IMR-90 (cell line): ENCODE results near the gene AKAP13. TPM values are rescaled to one million over a fixed set of nuclear protein-coding genes. Genes with fewer than 3 reads are reported as not detected.

ENCODE experiments used
- ATAC-seq: fragments of 200-7000 bp; cut with Tn5 transposase; 2 replicates; pipeline ENCODE4 v1.9.1; 2020; ENCODE audit warnings: low read depth, mild to moderate bottlenecking, moderate library complexity
- BruUV-seq: library from RNA; stranded (reverse); fragments of 400-500 nt; replicated peaks from 2 replicates; lab custom pipeline; 2021; lab: Mats Ljungman, UMichigan
- CTCF ChIA-PET: fragments of 300-600 bp; formaldehyde crosslinking; extraction: SDS; loops from one replicate; lab custom pipeline; 2021; ENCODE audit warnings: antibody characterized with exemption; lab: Yijun Ruan, JAX
- POLR2A ChIA-PET: fragments of 300-600 bp; sonication (Branson Sonifier 250); formaldehyde crosslinking; loops from one replicate; lab custom pipeline; 2022; ENCODE audit warnings: antibody characterized with exemption; ENCODE audit not compliant: unreplicated experiment; lab: Charles Lee
- DNase-seq: peaks from one replicate; pipeline ENCODE4 v3.0.0; 2013
- H2AFZ ChIP-seq: replicated peaks from 2 replicates; pipeline ENCODE3; 2013; ENCODE audit warnings: low read length, mild to moderate bottlenecking; ENCODE audit not compliant: poor library complexity
- H2AK5ac ChIP-seq: 2 replicates; pipeline ENCODE4 v1.6.1; 2013; ENCODE audit warnings: low read depth, low read length, inconsistent platforms
- H2AK9ac ChIP-seq: replicated peaks from 2 replicates; pipeline ENCODE3; 2013; ENCODE audit warnings: mild to moderate bottlenecking, low read depth, low read length, moderate library complexity; ENCODE audit not compliant: poor library complexity
- H2BK120ac ChIP-seq: 2 replicates; pipeline ENCODE4 v1.6.1; 2013; ENCODE audit warnings: low read depth, low read length, inconsistent platforms
- H2BK15ac ChIP-seq: 3 replicates; pipeline ENCODE4 v1.6.1; 2013; ENCODE audit warnings: low read depth, low read length, inconsistent platforms
- H2BK20ac ChIP-seq: 2 replicates; pipeline ENCODE4 v1.6.1; 2013; ENCODE audit warnings: low read depth, mild to moderate bottlenecking, inconsistent platforms, low read length, moderate library complexity
- H2BK5ac ChIP-seq: 2 replicates; pipeline ENCODE4 v1.6.1; 2013; ENCODE audit warnings: mild to moderate bottlenecking, low read depth, low read length, inconsistent platforms; ENCODE audit not compliant: poor library complexity, severe bottlenecking
- H3K14ac ChIP-seq: replicated peaks from 2 replicates; pipeline ENCODE4 v1.6.1; 2013; ENCODE audit warnings: low read depth, low read length, inconsistent platforms
- H3K18ac ChIP-seq: 2 replicates; pipeline ENCODE4 v1.6.1; 2013; ENCODE audit warnings: low read depth, low read length, control low read depth
- H3K23ac ChIP-seq: 2 replicates; pipeline ENCODE4 v1.6.1; 2013; ENCODE audit warnings: low read depth, low read length, inconsistent platforms
- H3K27ac ChIP-seq: 2 replicates; pipeline ENCODE4 v1.5.1; 2013; ENCODE audit warnings: mild to moderate bottlenecking, control low read depth, low read length; ENCODE audit not compliant: insufficient read depth
- H3K27me3 ChIP-seq: 2 replicates; pipeline ENCODE4 v1.6.1; 2013; ENCODE audit warnings: low read length; ENCODE audit not compliant: control insufficient read depth, insufficient read depth
- H3K36me3 ChIP-seq: 2 replicates; pipeline ENCODE4 v1.6.1; 2013; ENCODE audit warnings: low read length, mixed read lengths; ENCODE audit not compliant: control insufficient read depth, insufficient read depth
- H3K4ac ChIP-seq: 2 replicates; pipeline ENCODE4 v1.6.1; 2013; ENCODE audit warnings: low read depth, low read length, inconsistent platforms
- H3K4me1 ChIP-seq: 2 replicates; pipeline ENCODE4 v1.6.1; 2013; ENCODE audit warnings: low read length, mixed read lengths; ENCODE audit not compliant: control insufficient read depth, insufficient read depth
- H3K4me2 ChIP-seq: 2 replicates; pipeline ENCODE4 v1.6.1; 2013; ENCODE audit warnings: low read depth, mild to moderate bottlenecking, control low read depth, low read length, moderate library complexity
- H3K4me3 ChIP-seq: 2 replicates; pipeline ENCODE4 v1.5.1; 2013; ENCODE audit warnings: low read depth, mild to moderate bottlenecking, control low read depth, low read length, moderate library complexity; ENCODE audit not compliant: insufficient read depth
- H3K56ac ChIP-seq: 2 replicates; pipeline ENCODE4 v1.6.1; 2013; ENCODE audit warnings: low read length, inconsistent platforms; ENCODE audit not compliant: insufficient read depth; ENCODE audit errors: extremely low read depth
- H3K79me1 ChIP-seq, 2 experiments: 2 replicates each; pipeline ENCODE4 v1.6.1; 2013; ENCODE audit warnings: low read length in 2 of 2, inconsistent platforms in 1 of 2, low read depth in 1 of 2
- H3K9ac ChIP-seq: 2 replicates; pipeline ENCODE4 v1.6.1; 2013; ENCODE audit warnings: low read depth, low read length, control low read depth
- H3K9me1 ChIP-seq: 2 replicates; pipeline ENCODE4 v1.6.1; 2013; ENCODE audit warnings: low read length, inconsistent platforms; ENCODE audit not compliant: insufficient read depth
- H3K9me3 ChIP-seq: 2 replicates; pipeline ENCODE4 v1.6.1; 2013; ENCODE audit warnings: low read length; ENCODE audit not compliant: control insufficient read depth, insufficient read depth
- H4K20me1 ChIP-seq: 2 replicates; pipeline ENCODE4 v1.6.1; 2013; ENCODE audit warnings: low read length, inconsistent platforms; ENCODE audit not compliant: insufficient read depth
- H4K5ac ChIP-seq: 2 replicates; pipeline ENCODE4 v1.6.1; 2013; ENCODE audit warnings: mild to moderate bottlenecking, low read depth, low read length, control low read depth
- H4K8ac ChIP-seq, 2 experiments: 2 replicates each; pipeline ENCODE4 v1.6.1; 2013; ENCODE audit warnings: low read depth in 2 of 2, low read length in 2 of 2, control low read depth in 1 of 2, inconsistent platforms in 1 of 2
- H4K91ac ChIP-seq: 2 replicates; pipeline ENCODE4 v1.6.1; 2013; ENCODE audit warnings: low read depth, low read length, inconsistent platforms; ENCODE audit not compliant: insufficient read depth
- CEBPB ChIP-seq: IDR thresholded peaks from 2 replicates; pipeline ENCODE4 v1.6.1; 2012; ENCODE audit warnings: low read depth, low read length, improper control_type of control experiment
- MAFK ChIP-seq: IDR thresholded peaks from 2 replicates; pipeline ENCODE4 v1.6.1; 2012; ENCODE audit warnings: low read depth, low read length, improper control_type of control experiment
- WGBS, 2 experiments: methylation state at CpG; one replicate each; pipeline versions ENCODE4 v1.1.5 to v1.1.7; 2013; ENCODE audit warnings: missing lambda C conversion rate in 2 of 2; ENCODE audit not compliant: insufficient read length in 1 of 2; ENCODE audit errors: extremely low coverage in 2 of 2; 5-methylcytosine and 5-hydroxymethylcytosine counted together
- dilution Hi-C: fragments of 300-500 bp; cut with HindIII; formaldehyde crosslinking; loops from one replicate; pipeline ENCODE4 v1.14.3; 2018; ENCODE audit warnings: low sequenced_read_pairs; ENCODE audit not compliant: unreplicated experiment
- in situ Hi-C: fragments of 300-500 bp; cut with MboI; formaldehyde crosslinking; loops from 3 replicates; pipeline ENCODE4 v1.14.3; 2019; ENCODE audit warnings: low sequenced_read_pairs, inconsistent platforms, mixed read lengths
- intact Hi-C: fragments of 100-400 bp; cut with micrococcal nuclease; formaldehyde crosslinking; loops from 2 replicates; pipeline ENCODE4 v1.10.0; 2022
- polyA plus RNA-seq, 3 experiments: library from polyadenylated mRNA; depleted of rRNA; stranded (reverse); fragments of >200 nt; gene quantifications; 2 replicates each; pipeline ENCODE4 v1.2.3, GENCODE V29; 2012; ENCODE audit warnings: low replicate concordance in 1 of 3
- total RNA-seq: library from RNA; depleted of rRNA; stranded (reverse); fragments of >200 nt; gene quantifications from 2 replicates; pipeline ENCODE4 v1.2.3, GENCODE V29; 2012

Gene AKAP13
- total and polyA plus RNA-seq, 2 of the 4 experiments (the other 2 are of a cell fraction) = 10.4 to 46.4 TPM

GRCh38 chr15:85501574-85501973 lies 121.2 kb downstream of the AKAP13 start:
- POLR2A ChIA-PET = no interaction called here
- H4K91ac ChIP-seq = no peak overlapping the region
- no peak overlapping the region for H3K4ac ChIP-seq
- H3K36me3 ChIP-seq = no peaks in the 10 kb centered on the region
- no peak overlapping the region for H3K4me2 ChIP-seq
- intact Hi-C loops = no loop called here
- in situ Hi-C loops = no loop called here
- H2AK9ac ChIP-seq = no peak overlapping the region
- no peak overlapping the region for H3K4me3 ChIP-seq
- no peak overlapping the region for H2BK15ac ChIP-seq
- H3K18ac ChIP-seq = no peak overlapping the region
- no peak overlapping the region for H2AFZ ChIP-seq
- peaks cover 40 to 74% of the 10 kb centered on the region in 2 experiments for H3K79me1 ChIP-seq
- no peak overlapping the region for H3K9ac ChIP-seq
- H2BK5ac ChIP-seq = no peak overlapping the region
- BruUV-seq = no TSS peak
- no peak overlapping the region for H3K14ac ChIP-seq
- H3K27ac ChIP-seq = no peak overlapping the region
- no peak overlapping the region for H2AK5ac ChIP-seq
- H3K27me3 ChIP-seq = no peaks in the 10 kb centered on the region
- no peak overlapping the region for H4K8ac ChIP-seq
- CTCF ChIA-PET = no interaction called here
- H3K56ac ChIP-seq = no peak overlapping the region
- no peak overlapping the region for H2BK20ac ChIP-seq
- H3K9me1 ChIP-seq = peaks cover 13% of the 10 kb centered on the region; the same call in 1 of the 2 replicates
- no peak for DNase-seq
- no peaks in the 10 kb centered on the region for H3K9me3 ChIP-seq
- no peak for ATAC-seq
- peaks cover 28% of the 10 kb centered on the region; the same call in 1 of the 2 replicates for H4K20me1 ChIP-seq
- H4K5ac ChIP-seq = no peak overlapping the region
- TF ChIP-seq CEBPB (no peak), MAFK (no peak)
- 100% methylated on average over 2 of the region's 2 CpGs; no CpG with 5 or more reads in 1 of the 2 experiments for WGBS, 2 experiments
- H3K23ac ChIP-seq = no peak overlapping the region
- H3K4me1 ChIP-seq = peaks cover 8% of the 10 kb centered on the region
- no peak overlapping the region for H2BK120ac ChIP-seq
- dilution Hi-C loops = no loop called here
